Sigmoid colon (tissue), 7 donors: ENCODE data around the gene PLOD2. TPM values are rescaled to one million over a fixed set of nuclear protein-coding genes. Genes with fewer than 3 reads are reported as not detected.

Source experiments
- DNase-seq: peaks from one replicate; pipeline ENCODE4 v3.0.0-alpha.2; 2019
- H3K27ac ChIP-seq, 4 donors: fragments of 200-600 bp; sonication (generic); one replicate each; pipeline ENCODE4 v1.5.1; 2016 to 2019; ENCODE audit warnings: mild to moderate bottlenecking in 1 of 4
- H3K27me3 ChIP-seq, 3 donors: fragments of 200-600 bp; sonication (generic); one replicate each; pipeline ENCODE4 v1.5.1; 2019; ENCODE audit warnings: mild to moderate bottlenecking in 1 of 3
- H3K36me3 ChIP-seq, 4 donors: fragments of 200-600 bp; sonication (generic); one replicate each; pipeline ENCODE4 v1.5.1; 2016 to 2019
- H3K4me1 ChIP-seq, 4 donors: fragments of 200-600 bp; sonication (generic); one replicate each; pipeline ENCODE4 v1.5.1; 2017 to 2019
- H3K4me3 ChIP-seq, 4 donors: fragments of 200-600 bp; sonication (generic); one replicate each; pipeline ENCODE4 v1.5.1; 2017 to 2019; ENCODE audit warnings: mild to moderate bottlenecking in 2 of 4, moderate library complexity in 1 of 4
- H3K9me3 ChIP-seq, 4 donors: fragments of 200-600 bp in 3 of 4; sonication (generic) in 3 of 4; one replicate each; pipeline versions ENCODE4 v1.5.1 to v1.6.1; 2013 to 2019
- CTCF ChIP-seq, 4 experiments: fragments of 450-650 bp in 3 of 4; fragments of 200-600 bp in 1 of 4; IDR thresholded peaks; one replicate each; pipeline ENCODE4 v1.5.1; 2016 to 2019; ENCODE audit warnings: antibody characterized with exemption in 4 of 4, mild to moderate bottlenecking in 3 of 4, moderate library complexity in 2 of 4
- EP300 ChIP-seq, 4 donors: sonication (generic); formaldehyde crosslinking; IDR thresholded peaks; one replicate each; pipeline ENCODE4 v1.6.1; 2017; ENCODE audit warnings: antibody characterized with exemption in 4 of 4
- POLR2A ChIP-seq, 2 donors: fragments of 450-650 bp; IDR thresholded peaks; one replicate each; pipeline ENCODE4 v1.6.1; 2016; ENCODE audit warnings: antibody characterized with exemption in 2 of 2, mild to moderate bottlenecking in 2 of 2, moderate library complexity in 2 of 2
- POLR2AphosphoS5 ChIP-seq, 4 donors: sonication (generic); formaldehyde crosslinking; IDR thresholded peaks; one replicate each; pipeline ENCODE4 v1.6.1; 2017; ENCODE audit warnings: antibody characterized with exemption in 4 of 4
- WGBS, 2 donors: extraction: QIAGEN DNeasy Blood & Tissue Kit; methylation state at CpG; one replicate each; pipeline ENCODE4 v1.1.7; 2013; 5-methylcytosine and 5-hydroxymethylcytosine counted together
- intact Hi-C: fragments of 100-400 bp; cut with DNase I; formaldehyde crosslinking; loops from one replicate; pipeline ENCODE4 v1.15.1; 2023
- polyA plus RNA-seq, 3 donors: library from polyadenylated mRNA; stranded (reverse); fragments of 200-250 nt; gene quantifications; one replicate each; pipeline ENCODE4 v1.2.3, GENCODE V29; 2013
- total RNA-seq, 4 donors: library from RNA; depleted of rRNA; stranded (reverse); fragments of >200 nt; gene quantifications; one replicate each; pipeline ENCODE4 v1.1.0, GENCODE V29; 2016
- donor health status: healthy with polysubstance abuse.
- donor health status: Bipolar disorder and iron deficiency.
- donor health status: healthy.

PLOD2 gene
- total and polyA plus RNA-seq, 7 donors, result 13.6 to 79.9 (median 63.3) TPM

GRCh38 chr3:146072061-146072460 lies 88.9 kb downstream of the PLOD2 start:
- Histone ChIP-seq H3K4me3 (no peak overlapping the region), H3K9me3 (no peaks in the 10 kb centered on the region), H3K27ac (peak overlapping the region in 2 of 4 donors; percentile 21 to 27), H3K36me3 (peaks cover 0 to 58% (median 7%) of the 10 kb centered on the region in 4 donors), H3K4me1 (peaks cover 0 to 4% (median 0%) of the 10 kb centered on the region in 4 donors), H3K27me3 (no peaks in the 10 kb centered on the region)
- TF ChIP-seq CTCF (IDR thresholded peaks at IDR 0.05) (no peak), EP300 (IDR thresholded peaks at IDR 0.05) (no peak), POLR2AphosphoS5 (IDR thresholded peaks at IDR 0.05) (no peak), POLR2A (IDR thresholded peaks at IDR 0.05) (no peak)
- intact Hi-C loops, result no loop called here
- DNase-seq, result no peak
- 67 to 80% methylated on average over 3 of the region's 3 CpGs for WGBS, 2 donors

- intact Hi-C loops, result no loop called here
- H3K27me3 ChIP-seq, result no peaks in the 10 kb centered on the region
Measured at GRCh38 chr3:146071632-146072031, 89.4 kb downstream of the PLOD2 start.

GRCh38 chr3:146067048-146067447 lies 93.9 kb downstream of the PLOD2 start:
- no peak overlapping the region for H3K27ac ChIP-seq

More at GRCh38 chr3:146071632-146072031, 89.4 kb downstream of the PLOD2 start:
- H3K9me3 ChIP-seq, result no peaks in the 10 kb centered on the region
- TF ChIP-seq CTCF (IDR thresholded peaks at IDR 0.05) (no peak), POLR2A (IDR thresholded peaks at IDR 0.05) (no peak), POLR2AphosphoS5 (IDR thresholded peaks at IDR 0.05) (no peak), EP300 (IDR thresholded peaks at IDR 0.05) (no peak)
- peaks cover 0 to 4% (median 0%) of the 10 kb centered on the region in 4 donors for H3K4me1 ChIP-seq
- H3K27ac ChIP-seq, result peak overlapping the region in 2 of 4 donors; percentile 21 to 27
- WGBS, 2 donors, result 63 to 72% methylated on average over 2 of the region's 2 CpGs
- H3K4me3 ChIP-seq, result no peak overlapping the region
- H3K36me3 ChIP-seq, result peaks cover 0 to 57% (median 7%) of the 10 kb centered on the region in 4 donors
- no peak for DNase-seq

GRCh38 chr3:146065573-146066006 lies 95.4 kb downstream of the PLOD2 start:
- Histone ChIP-seq H3K27ac (no peak overlapping the region), H3K4me1 (peaks cover 0 to 23% (median 0%) of the 10 kb centered on the region in 4 donors), H3K27me3 (no peaks in the 10 kb centered on the region), H3K36me3 (peaks cover 0 to 29% (median 2%) of the 10 kb centered on the region in 4 donors), H3K4me3 (no peak overlapping the region), H3K9me3 (no peaks in the 10 kb centered on the region)
- intact Hi-C loops, result loop anchor here (2.0 to 10.0 kb wide), 3 partner anchors 97 to 479 kb away; partner anchors contain the start of genes PLOD2 and PLSCR1
- DNase-seq, result no peak
- TF ChIP-seq POLR2A (IDR thresholded peaks at IDR 0.05) (no peak), CTCF (IDR thresholded peaks at IDR 0.05) (peak; percentile 33 to 75 (median 60)), POLR2AphosphoS5 (IDR thresholded peaks at IDR 0.05) (peak in 1 of 4 donors; percentile 12)
- 32 to 37% methylated on average over 2 of the region's 2 CpGs for WGBS, 2 donors

More at GRCh38 chr3:146067048-146067447, 93.9 kb downstream of the PLOD2 start:
- H3K4me3 ChIP-seq, result no peak overlapping the region
- no peak for DNase-seq
- no peak for TF ChIP-seq POLR2AphosphoS5 (IDR thresholded peaks at IDR 0.05)
- no peak for TF ChIP-seq EP300 (IDR thresholded peaks at IDR 0.05)
- no peak for TF ChIP-seq POLR2A (IDR thresholded peaks at IDR 0.05)
- no peak for TF ChIP-seq CTCF (IDR thresholded peaks at IDR 0.05)
- peaks cover 0 to 15% (median 0%) of the 10 kb centered on the region in 4 donors for H3K4me1 ChIP-seq
- 85 to 88% methylated on average over 3 of the region's 3 CpGs for WGBS, 2 donors
- H3K27me3 ChIP-seq, result no peaks in the 10 kb centered on the region
- H3K9me3 ChIP-seq, result no peaks in the 10 kb centered on the region
- H3K36me3 ChIP-seq, result peaks cover 0 to 44% (median 5%) of the 10 kb centered on the region in 4 donors
- intact Hi-C loops, result loop anchor here (5.0 to 10.0 kb wide), 2 partner anchors 95 to 478 kb away; partner anchors contain the start of genes PLOD2 and PLSCR1
